Colon (tissue), 2 donors: ENCODE results near the gene ST7.

ENCODE experiments used
- FAIRE-seq: peaks from 2 replicates; lab custom pipeline; 2012; peaks lifted over from hg19 to GRCh38; lab: Jason Lieb, UNC
- donor health status: control.
- donor health status: control.

The ST7 gene

GRCh38 chr7:117193564-117193963 is 240.3 kb downstream of the ST7 start:
- no peak for FAIRE-seq

GRCh38 chr7:117194445-117194844 is 241.1 kb downstream of the ST7 start:
- FAIRE-seq, result no peak

- no peak for FAIRE-seq
Observed at GRCh38 chr7:117195361-117196029, 242.2 kb downstream of the ST7 start.

GRCh38 chr7:117200132-117200531 is 246.8 kb downstream of the ST7 start:
- FAIRE-seq, result no peak

GRCh38 chr7:117200786-117201458 is 247.6 kb downstream of the ST7 start:
- FAIRE-seq, result no peak

GRCh38 chr7:117202511-117202910 is 249.2 kb downstream of the ST7 start:
- FAIRE-seq, result no peak

GRCh38 chr7:117203205-117203604 is 249.9 kb downstream of the ST7 start:
- no peak for FAIRE-seq

- no peak for FAIRE-seq
Observed at GRCh38 chr7:117205873-117206272, 252.6 kb downstream of the ST7 start.

GRCh38 chr7:117208257-117208656 is 255.0 kb downstream of the ST7 start:
- no peak for FAIRE-seq

- FAIRE-seq, result no peak
Observed at GRCh38 chr7:117210397-117210796, 257.1 kb downstream of the ST7 start.

- no peak for FAIRE-seq
Observed at GRCh38 chr7:117210908-117211307, 257.6 kb downstream of the ST7 start.

GRCh38 chr7:117211614-117212013 is 258.3 kb downstream of the ST7 start:
- no peak for FAIRE-seq

GRCh38 chr7:117212969-117213877 is 259.9 kb downstream of the ST7 start:
- FAIRE-seq, result no peak

GRCh38 chr7:117216010-117216409 is 262.7 kb downstream of the ST7 start:
- FAIRE-seq, result no peak

- FAIRE-seq, result no peak
Observed at GRCh38 chr7:117216436-117217069, 263.3 kb downstream of the ST7 start.

- FAIRE-seq, result no peak
Observed at GRCh38 chr7:117217106-117218035, 264.1 kb downstream of the ST7 start.

- no peak for FAIRE-seq
Observed at GRCh38 chr7:117218700-117219099, 265.4 kb downstream of the ST7 start.

- FAIRE-seq, result no peak
Observed at GRCh38 chr7:117219485-117219884, 266.2 kb downstream of the ST7 start.

GRCh38 chr7:117220836-117221235 is 267.5 kb downstream of the ST7 start:
- no peak for FAIRE-seq

GRCh38 chr7:117225536-117225935 is 272.2 kb downstream of the ST7 start:
- FAIRE-seq, result no peak

- no peak for FAIRE-seq
Observed at GRCh38 chr7:117227091-117227490, 273.8 kb downstream of the ST7 start.
